ENCODE data around the gene BSND.

BSND gene

GRCh38 chr1:55049914-55050278 lies 51.2 kb downstream of the BSND start:
- DNase-seq, result no peak

- DNase-seq, result no peak
These were observed 51.5 kb downstream of the BSND start for GRCh38 chr1:55050283-55050682.

- DNase-seq, result no peak
These were observed 52.4 kb downstream of the BSND start for GRCh38 chr1:55051169-55051568.

DNA sequence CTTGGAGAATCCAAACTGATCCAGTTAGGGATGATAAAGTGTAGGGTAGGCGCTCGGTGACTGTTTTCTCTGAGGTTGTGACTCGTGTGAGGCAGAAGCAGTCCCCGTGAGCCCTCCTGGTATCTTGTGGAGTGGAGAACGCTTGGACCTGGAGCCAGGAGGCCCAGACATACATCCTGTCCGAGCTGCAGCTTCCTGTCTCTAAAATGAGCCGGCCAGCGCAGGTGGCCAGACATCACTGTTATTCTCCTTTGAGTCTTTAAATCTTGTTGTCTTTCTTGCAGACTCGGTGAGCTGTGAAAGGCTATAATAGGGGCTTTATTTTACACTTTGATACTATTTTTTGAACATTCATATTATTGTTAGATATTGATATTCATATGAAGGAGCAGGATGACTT lies 52.9 kb downstream of the BSND start:
- DNase-seq, result no peak

- DNase-seq, result no peak
These were observed 53.7 kb downstream of the BSND start for GRCh38 chr1:55052221-55053142.

DNA sequence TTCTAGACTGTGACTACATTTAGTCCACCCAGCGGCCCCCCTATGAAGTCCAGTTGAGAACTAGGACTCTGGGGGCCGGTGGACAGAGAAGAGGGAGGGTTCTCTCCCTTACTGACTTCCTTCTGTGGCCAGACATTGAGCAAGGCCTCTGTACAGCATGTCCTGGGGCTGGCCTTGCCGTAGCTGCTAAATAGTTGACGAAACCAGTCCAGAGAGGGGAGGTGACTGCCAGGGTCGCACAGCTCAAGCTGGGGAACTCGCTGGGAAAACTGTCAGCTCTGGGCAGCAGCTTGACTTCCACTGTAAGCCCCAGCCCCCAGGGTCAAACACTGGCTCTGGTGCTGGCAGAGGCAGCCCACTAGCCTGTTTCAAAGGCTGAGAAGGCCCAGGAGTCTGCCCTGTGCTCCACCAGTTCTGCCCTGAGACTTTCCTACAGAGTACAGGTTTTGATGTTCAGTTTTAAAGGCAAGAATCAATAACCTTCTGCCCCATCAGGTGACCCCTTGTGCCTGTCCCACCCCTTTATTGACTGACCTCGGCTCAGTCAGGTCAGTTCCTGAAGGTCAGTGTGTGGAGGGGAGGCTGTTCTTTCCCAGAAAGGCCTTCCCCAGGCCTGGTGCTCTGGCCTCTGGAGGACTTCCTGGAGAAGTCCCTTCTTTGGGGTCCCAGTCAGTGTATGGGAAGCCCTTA lies 54.7 kb downstream of the BSND start:
- no peak for DNase-seq

DNA sequence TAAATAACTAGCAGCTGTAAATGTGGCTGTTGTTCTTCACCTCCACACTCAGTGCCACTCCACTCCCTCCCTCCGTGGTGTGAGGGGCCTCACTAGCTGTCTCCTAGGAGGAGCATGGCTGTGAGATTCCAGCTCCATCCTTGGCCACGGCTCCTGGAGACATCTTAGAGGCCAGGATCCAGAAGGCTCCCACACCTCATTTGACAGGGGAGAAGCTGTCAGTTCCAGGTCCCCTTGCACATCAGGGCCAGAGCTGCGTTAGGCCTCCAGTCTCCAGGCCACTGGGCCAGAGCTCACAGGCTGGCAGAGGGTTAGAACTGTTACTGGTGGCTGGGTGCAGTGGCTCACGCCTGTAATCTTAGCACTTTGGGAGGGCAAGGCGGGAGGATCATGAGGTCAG lies 55.7 kb downstream of the BSND start:
- DNase-seq, result no peak

DNA sequence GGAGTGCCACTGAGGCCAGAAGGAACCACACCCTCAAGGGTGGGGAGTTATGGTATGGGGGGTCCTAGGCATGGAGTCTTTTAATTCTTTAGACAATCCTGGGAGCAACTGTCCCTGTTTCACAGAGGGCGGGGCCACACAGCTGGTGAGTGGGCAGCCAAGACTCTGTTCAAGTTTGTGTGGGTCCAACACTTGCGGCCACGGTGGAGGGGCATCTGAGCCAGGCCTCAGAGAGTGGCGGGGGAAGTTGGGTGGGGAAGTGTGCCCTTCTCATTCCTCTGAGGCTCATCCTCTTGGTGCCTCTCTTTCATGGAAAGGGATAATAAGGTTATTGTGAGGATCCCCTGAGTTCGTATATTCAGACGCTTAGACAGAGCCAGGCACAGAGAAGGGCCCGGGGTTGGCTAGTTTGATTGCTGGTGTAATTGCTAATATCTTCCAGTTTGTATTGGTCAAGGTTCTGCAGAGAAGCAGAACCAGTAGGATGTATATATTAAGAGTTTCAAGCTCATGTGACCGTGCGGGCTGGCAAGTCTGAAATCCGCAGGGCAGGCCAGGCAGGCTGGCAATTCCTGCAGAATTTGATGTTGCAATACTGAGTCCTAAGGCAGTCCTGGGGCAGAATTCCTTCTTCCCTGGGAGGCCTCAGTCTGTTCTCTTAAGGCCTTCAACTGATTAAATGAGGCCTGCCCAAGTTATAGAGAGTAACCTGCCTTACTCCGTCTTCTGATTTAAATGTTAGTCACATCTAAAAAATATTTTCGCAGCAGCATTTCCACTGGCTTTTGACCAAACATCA lies 56.5 kb downstream of the BSND start:
- DNase-seq, result no peak

GRCh38 chr1:55055951-55056631 lies 57.4 kb downstream of the BSND start:
- DNase-seq, result no peak

GRCh38 chr1:55056632-55056992 lies 57.9 kb downstream of the BSND start:
- DNase-seq, result no peak

DNA sequence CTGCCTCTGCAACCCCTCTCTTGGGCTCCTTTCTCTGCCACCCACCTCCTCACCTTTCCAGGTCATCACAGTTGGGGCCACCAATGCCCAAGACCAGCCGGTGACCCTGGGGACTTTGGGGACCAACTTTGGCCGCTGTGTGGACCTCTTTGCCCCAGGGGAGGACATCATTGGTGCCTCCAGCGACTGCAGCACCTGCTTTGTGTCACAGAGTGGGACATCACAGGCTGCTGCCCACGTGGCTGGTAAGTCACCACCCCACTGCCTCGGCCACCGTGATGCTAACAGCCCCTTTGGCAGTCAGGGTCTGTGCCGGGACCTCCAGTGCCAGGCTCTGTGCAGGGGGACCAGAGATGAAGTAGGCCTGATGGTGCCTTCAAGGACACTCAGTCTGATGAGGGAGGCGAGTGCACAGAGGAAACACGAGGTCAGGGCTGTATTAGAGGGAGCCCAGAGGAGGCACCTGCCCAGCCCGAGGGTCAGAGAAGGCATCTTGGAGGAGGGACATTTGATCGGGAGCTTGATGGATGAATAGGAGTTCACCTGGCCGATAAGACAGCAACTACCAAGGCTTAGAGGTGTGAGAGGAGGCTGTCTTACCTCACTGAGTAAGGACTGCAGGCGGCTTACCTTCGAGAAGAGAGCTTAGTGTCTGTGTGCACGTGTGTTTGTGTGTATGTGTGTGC lies 58.7 kb downstream of the BSND start:
- no peak for DNase-seq

DNA sequence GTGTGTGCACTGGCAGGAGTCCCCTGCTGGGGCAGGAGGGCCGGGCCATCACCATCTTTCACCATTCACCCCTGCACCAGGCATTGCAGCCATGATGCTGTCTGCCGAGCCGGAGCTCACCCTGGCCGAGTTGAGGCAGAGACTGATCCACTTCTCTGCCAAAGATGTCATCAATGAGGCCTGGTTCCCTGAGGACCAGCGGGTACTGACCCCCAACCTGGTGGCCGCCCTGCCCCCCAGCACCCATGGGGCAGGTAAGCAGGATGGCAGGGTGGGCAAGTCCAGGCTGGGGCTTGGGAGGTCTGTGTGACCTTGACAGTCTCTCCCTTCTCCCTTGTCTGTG lies 59.2 kb downstream of the BSND start:
- DNase-seq, result no peak

DNA sequence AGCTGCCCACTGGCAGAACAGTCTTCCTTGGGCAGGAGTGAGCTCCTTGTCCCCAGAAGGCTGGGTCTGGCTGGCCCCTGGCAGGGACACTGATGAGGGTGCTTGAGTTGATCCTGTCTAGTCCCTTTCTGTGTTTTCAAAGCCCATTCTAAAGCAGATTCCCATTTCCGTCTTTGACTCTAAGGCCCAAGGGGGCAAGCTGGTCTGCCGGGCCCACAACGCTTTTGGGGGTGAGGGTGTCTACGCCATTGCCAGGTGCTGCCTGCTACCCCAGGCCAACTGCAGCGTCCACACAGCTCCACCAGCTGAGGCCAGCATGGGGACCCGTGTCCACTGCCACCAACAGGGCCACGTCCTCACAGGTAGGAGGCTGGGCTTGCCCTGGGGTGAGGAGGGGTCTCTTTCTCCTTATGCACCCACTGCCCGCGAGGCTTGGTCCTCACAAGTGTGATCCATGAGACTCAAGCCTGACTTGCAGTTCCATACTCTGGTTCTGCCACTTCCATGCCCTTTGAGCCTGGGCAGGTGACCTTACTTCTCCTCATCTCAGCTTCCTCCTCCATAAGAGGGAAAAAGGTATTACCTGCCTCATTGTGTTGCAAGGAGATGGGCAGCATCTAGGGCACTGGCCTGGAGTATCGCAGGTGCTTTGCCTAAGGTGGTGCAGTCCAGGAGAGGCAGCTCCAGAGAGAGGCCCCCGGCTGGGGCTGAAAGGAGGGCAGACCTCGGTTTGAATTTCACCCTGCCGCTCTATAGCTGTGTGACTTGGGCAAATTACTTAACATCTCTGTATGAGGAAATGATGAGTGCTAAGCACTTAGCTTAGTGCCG lies 60.8 kb downstream of the BSND start:
- no peak for DNase-seq

DNA sequence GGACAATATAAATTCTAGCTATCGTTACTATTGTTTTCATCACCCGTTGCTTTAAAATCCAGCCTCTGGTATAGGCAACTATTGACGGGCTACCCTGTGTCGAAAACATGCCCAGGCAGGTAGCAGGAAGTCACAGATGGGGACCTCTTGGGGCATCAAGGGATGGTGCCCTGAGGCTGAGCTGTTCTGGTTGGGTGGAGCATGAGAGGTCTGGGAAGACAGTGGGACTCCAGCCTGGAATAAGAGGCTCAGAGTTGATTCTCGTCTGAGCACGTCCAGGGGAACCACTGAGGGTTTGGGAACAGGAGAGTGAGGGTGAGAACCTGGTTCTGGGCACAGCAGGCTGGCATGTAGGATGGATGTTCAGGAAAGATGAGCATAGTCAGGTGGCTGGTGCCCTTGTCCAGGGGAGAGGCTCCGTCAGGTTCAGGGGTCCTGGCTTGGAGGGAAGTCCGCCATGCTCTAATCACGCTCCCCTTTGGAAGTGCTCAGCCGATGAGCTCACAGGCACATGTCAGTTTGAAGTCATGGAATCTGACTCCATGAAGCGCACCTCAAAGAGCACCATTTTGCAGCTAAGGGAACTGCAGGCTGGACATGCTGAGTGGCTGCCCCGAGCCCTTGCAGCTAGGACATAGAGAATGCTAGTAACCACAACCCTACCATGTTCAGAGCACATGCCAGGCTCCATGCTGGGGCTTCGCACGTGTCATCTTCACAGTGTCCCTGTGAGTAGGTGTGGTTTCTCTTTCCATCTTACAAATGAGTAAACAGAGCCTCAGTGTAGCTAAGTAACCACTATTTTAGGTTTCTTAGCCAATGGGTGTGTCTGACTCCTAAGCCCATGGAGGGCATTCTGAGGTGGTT lies 61.6 kb downstream of the BSND start:
- no peak for DNase-seq

DNA sequence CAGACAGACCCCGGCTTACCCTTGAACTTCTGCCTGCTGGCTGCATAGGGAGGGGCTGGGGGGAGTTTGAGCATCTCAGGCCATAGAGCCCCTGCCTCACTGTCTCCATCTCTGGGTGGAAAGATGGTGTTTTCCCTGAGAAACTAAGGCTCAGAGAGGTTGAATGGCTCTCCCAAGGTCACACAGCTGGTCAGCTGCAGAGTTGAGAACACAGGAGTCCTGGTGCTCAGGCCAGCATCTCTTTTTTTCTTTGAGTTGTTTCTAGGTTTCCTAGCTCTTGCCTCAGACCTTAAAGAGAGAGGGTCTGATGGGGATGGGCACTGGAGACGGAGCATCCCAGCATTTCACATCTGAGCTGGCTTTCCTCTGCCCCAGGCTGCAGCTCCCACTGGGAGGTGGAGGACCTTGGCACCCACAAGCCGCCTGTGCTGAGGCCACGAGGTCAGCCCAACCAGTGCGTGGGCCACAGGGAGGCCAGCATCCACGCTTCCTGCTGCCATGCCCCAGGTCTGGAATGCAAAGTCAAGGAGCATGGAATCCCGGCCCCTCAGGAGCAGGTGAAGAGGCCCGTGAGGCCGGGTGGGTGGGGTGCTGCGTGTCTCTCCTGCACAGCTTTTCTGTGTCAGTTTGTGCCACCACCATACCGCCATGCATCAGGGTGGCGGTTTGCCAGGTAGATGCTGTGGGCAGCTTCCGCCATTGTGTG lies 62.4 kb downstream of the BSND start:
- no peak for DNase-seq

Measured in left hindlimb (tissue), 1 donor.